Epithelial cell of prostate (primary cell): ENCODE measurements around the gene HLA-G.

Source experiments
- DNase-seq: peaks from one replicate; pipeline ENCODE4 v3.0.0-alpha.2; 2011; ENCODE audit warnings: low read depth, low spot score
- H3K27ac ChIP-seq: fragments of 450-650 bp; 2 replicates; pipeline ENCODE4 v1.5.1; 2017; ENCODE audit warnings: mild to moderate bottlenecking

HLA-G gene

GRCh38 chr6:29815118-29815750 lies 12.4 kb upstream of the HLA-G start:
- no peak overlapping the region for H3K27ac ChIP-seq
- no peak for DNase-seq

GRCh38 chr6:29816030-29816429 lies 11.6 kb upstream of the HLA-G start:
- DNase-seq = no peak
- no peak overlapping the region for H3K27ac ChIP-seq

- no peak for DNase-seq
- no peak overlapping the region for H3K27ac ChIP-seq
These were observed 8.7 kb upstream of the HLA-G start for GRCh38 chr6:29818892-29819291.

- no peak overlapping the region for H3K27ac ChIP-seq
- DNase-seq = no peak
These were observed 3.5 kb upstream of the HLA-G start for GRCh38 chr6:29824144-29824543.

- no peak for DNase-seq
- H3K27ac ChIP-seq = peak overlapping the region; percentile 34
These were observed 1.8 kb upstream of the HLA-G start for GRCh38 chr6:29825848-29826247.

GRCh38 chr6:29826271-29826670 lies 1.4 kb upstream of the HLA-G start:
- peak overlapping the region; percentile 34 for H3K27ac ChIP-seq
- DNase-seq = no peak

- no peak for DNase-seq
- no peak overlapping the region for H3K27ac ChIP-seq
These were observed 809 bp downstream of the HLA-G start for GRCh38 chr6:29828471-29828797.

- H3K27ac ChIP-seq = no peak overlapping the region
- DNase-seq = no peak
These were observed 2.1 kb downstream of the HLA-G start for GRCh38 chr6:29829766-29830165.

GRCh38 chr6:29830409-29830808 lies 2.8 kb downstream of the HLA-G start:
- no peak overlapping the region for H3K27ac ChIP-seq
- no peak for DNase-seq

GRCh38 chr6:29831776-29832175 lies 4.2 kb downstream of the HLA-G start:
- no peak for DNase-seq
- H3K27ac ChIP-seq = no peak overlapping the region

GRCh38 chr6:29834564-29835436 lies 7.2 kb downstream of the HLA-G start:
- no peak for DNase-seq
- no peak overlapping the region for H3K27ac ChIP-seq

- DNase-seq = no peak
- no peak overlapping the region for H3K27ac ChIP-seq
These were observed 12.3 kb downstream of the HLA-G start for GRCh38 chr6:29839917-29840316.

GRCh38 chr6:29841030-29841429 lies 13.4 kb downstream of the HLA-G start:
- no peak overlapping the region for H3K27ac ChIP-seq
- DNase-seq = no peak

- peak; percentile 92 for DNase-seq
- H3K27ac ChIP-seq = peak overlapping the region; percentile 72
These were observed 17.9 kb downstream of the HLA-G start for GRCh38 chr6:29845405-29846006.

- DNase-seq = no peak
- H3K27ac ChIP-seq = no peak overlapping the region
These were observed 20.4 kb downstream of the HLA-G start for GRCh38 chr6:29847871-29848630.

- DNase-seq = no peak
These were observed 22.5 kb downstream of the HLA-G start for GRCh38 chr6:29850011-29850553.

GRCh38 chr6:29851190-29851589 lies 23.6 kb downstream of the HLA-G start:
- DNase-seq = no peak
- H3K27ac ChIP-seq = no peak overlapping the region

More at GRCh38 chr6:29850011-29850553, 22.5 kb downstream of the HLA-G start:
- no peak overlapping the region for H3K27ac ChIP-seq

GRCh38 chr6:29853245-29853644 lies 25.6 kb downstream of the HLA-G start:
- DNase-seq = no peak
- H3K27ac ChIP-seq = no peak overlapping the region

- DNase-seq = no peak
- no peak overlapping the region for H3K27ac ChIP-seq
These were observed 30.4 kb downstream of the HLA-G start for GRCh38 chr6:29858006-29858405.

GRCh38 chr6:29861521-29862255 lies 34.1 kb downstream of the HLA-G start:
- H3K27ac ChIP-seq = no peak overlapping the region
- no peak for DNase-seq
